Small intestine (tissue), 7 donors: Measurements from ENCODE around the gene RFTN1. TPM values are rescaled to one million over a fixed set of nuclear protein-coding genes. Genes with fewer than 3 reads are reported as not detected.

Source experiments
- DNase-seq, 2 donors: peaks; one replicate each; pipeline versions ENCODE4 v3.0.0 to v3.0.0-alpha.2; 2013
- FAIRE-seq: peaks from 2 replicates; lab custom pipeline; 2012; peaks lifted over from hg19 to GRCh38; lab: Jason Lieb, UNC
- H3K27ac ChIP-seq, 3 donors: one replicate each; pipeline ENCODE4 v1.5.1; 2013; ENCODE audit warnings: low read length in 2 of 3, mild to moderate bottlenecking in 2 of 3, control low read depth in 1 of 3, inconsistent platforms in 1 of 3, low read depth in 1 of 3, moderate library complexity in 1 of 3
- H3K27me3 ChIP-seq, 3 donors: one replicate each; pipeline ENCODE4 v1.6.1; 2013; ENCODE audit warnings: low read length in 3 of 3, inconsistent platforms in 1 of 3; ENCODE audit not compliant: control insufficient read depth in 3 of 3, insufficient read depth in 3 of 3
- H3K36me3 ChIP-seq, 3 donors: one replicate each; pipeline ENCODE4 v1.6.1; 2013; ENCODE audit warnings: low read length in 3 of 3, inconsistent platforms in 1 of 3, low read depth in 1 of 3, mild to moderate bottlenecking in 1 of 3, moderate library complexity in 1 of 3; ENCODE audit not compliant: control insufficient read depth in 3 of 3, insufficient read depth in 2 of 3
- H3K4me1 ChIP-seq, 3 donors: one replicate each; pipeline ENCODE4 v1.6.1; 2013; ENCODE audit warnings: low read length in 2 of 3, inconsistent platforms in 1 of 3, low read depth in 1 of 3, mild to moderate bottlenecking in 1 of 3, moderate library complexity in 1 of 3; ENCODE audit not compliant: control insufficient read depth in 3 of 3, insufficient read depth in 2 of 3
- H3K4me3 ChIP-seq, 3 donors: one replicate each; pipeline ENCODE4 v1.5.1; 2013; ENCODE audit warnings: low read length in 3 of 3, control low read depth in 1 of 3, inconsistent platforms in 1 of 3, low read depth in 1 of 3, mild to moderate bottlenecking in 1 of 3, moderate library complexity in 1 of 3
- H3K9me3 ChIP-seq, 2 donors: one replicate each; pipeline ENCODE4 v1.6.1; 2013; ENCODE audit warnings: low read depth in 1 of 2, low read length in 1 of 2; ENCODE audit not compliant: control insufficient read depth in 2 of 2, insufficient read depth in 1 of 2
- WGBS, 3 donors: extraction: QIAGEN DNeasy Blood & Tissue Kit; methylation state at CpG; one replicate each; pipeline ENCODE4 v1.1.7; 2013; 5-methylcytosine and 5-hydroxymethylcytosine counted together
- polyA plus RNA-seq, 4 donors: library from polyadenylated mRNA; stranded (reverse) in 3 of 4; unstranded in 1 of 4; fragments of 200-250 nt in 3 of 4; fragments of 120-200 nt in 1 of 4; gene quantifications; one replicate each; pipeline versions ENCODE4 v1.2.1 to v1.2.3, GENCODE V29; 2013
- donor health status: healthy with polysubstance abuse.
- donor health status: control.
- donor health status: control.
- donor health status: Bipolar disorder and iron deficiency.
- donor health status: healthy.

The RFTN1 gene
- polyA plus RNA-seq, 4 donors: 1.8 to 18.4 (median 11.6) TPM

GRCh38 chr3:16297997-16298885 is 215.3 kb downstream of the RFTN1 start:
- FAIRE-seq (no peak), DNase-seq (no peak)
- 79 to 84% (median 84%) methylated on average over 9 of the region's 9 CpGs for WGBS, 3 donors
- H3K27ac ChIP-seq: no peak overlapping the region
- H3K4me3 ChIP-seq: no peak overlapping the region
- H3K9me3 ChIP-seq: no peaks in the 10 kb centered on the region
- H3K27me3 ChIP-seq: no peaks in the 10 kb centered on the region
- H3K36me3 ChIP-seq: peaks cover 2 to 20% (median 17%) of the 10 kb centered on the region in 3 donors
- H3K4me1 ChIP-seq: no peaks in the 10 kb centered on the region

- no peaks in the 10 kb centered on the region for H3K9me3 ChIP-seq
- no peak overlapping the region for H3K27ac ChIP-seq
- H3K27me3 ChIP-seq: no peaks in the 10 kb centered on the region
- H3K4me1 ChIP-seq: no peaks in the 10 kb centered on the region
- H3K4me3 ChIP-seq: no peak overlapping the region
- WGBS, 3 donors: 83 to 90% (median 85%) methylated on average over 3 of the region's 3 CpGs
- DNase-seq (no peak), FAIRE-seq (no peak)
- peaks cover 2 to 18% (median 12%) of the 10 kb centered on the region in 3 donors for H3K36me3 ChIP-seq
Observed at GRCh38 chr3:16295298-16295890, 218.1 kb downstream of the RFTN1 start.

DNA sequence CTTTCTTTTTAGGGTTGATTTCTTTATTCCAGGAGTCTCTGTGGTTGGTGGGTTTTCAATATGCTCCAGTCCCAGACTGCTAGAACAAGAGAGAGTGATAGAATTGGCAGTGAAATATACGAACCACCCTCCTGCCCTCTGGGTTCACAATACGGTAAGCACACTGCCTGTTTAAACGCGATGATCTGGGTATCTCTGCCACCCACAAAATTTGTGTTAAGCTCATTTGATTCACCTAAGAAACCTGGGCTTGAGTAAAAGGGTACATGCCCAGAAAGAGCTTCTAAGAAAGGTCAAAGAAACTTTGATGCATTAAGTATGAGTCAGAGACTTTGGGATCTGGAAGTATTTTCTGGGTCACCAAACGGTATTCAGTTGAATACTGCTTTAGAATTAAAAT is 218.7 kb downstream of the RFTN1 start:
- H3K4me1 ChIP-seq: no peaks in the 10 kb centered on the region
- WGBS, 3 donors: 85 to 94% (median 86%) methylated on average over 5 of the region's 5 CpGs
- H3K9me3 ChIP-seq: no peaks in the 10 kb centered on the region
- FAIRE-seq (no peak), DNase-seq (no peak)
- no peak overlapping the region for H3K27ac ChIP-seq
- H3K27me3 ChIP-seq: no peaks in the 10 kb centered on the region
- no peak overlapping the region for H3K4me3 ChIP-seq
- peaks cover 2 to 19% (median 14%) of the 10 kb centered on the region in 3 donors for H3K36me3 ChIP-seq

DNA sequence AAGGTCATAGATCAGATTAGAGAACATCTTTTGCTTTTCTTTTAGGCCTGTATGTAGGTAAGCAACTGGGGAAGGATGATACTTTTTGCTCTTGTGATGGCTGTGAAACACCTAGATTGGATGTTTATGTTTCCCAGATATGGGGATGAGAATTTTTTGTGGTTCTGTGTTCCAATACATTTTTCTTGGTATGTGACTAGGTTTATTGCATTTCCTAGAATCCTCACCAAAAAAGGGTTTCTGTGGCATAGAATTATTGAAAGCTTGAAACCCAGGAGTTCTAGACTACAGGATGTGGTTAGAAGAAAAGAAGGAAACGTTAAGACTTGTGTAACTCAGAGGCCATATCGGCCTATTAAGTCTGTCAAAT is 222.7 kb downstream of the RFTN1 start:
- no peaks in the 10 kb centered on the region for H3K4me1 ChIP-seq
- H3K27me3 ChIP-seq: no peaks in the 10 kb centered on the region
- DNase-seq: peak in 1 of 2 donors; percentile 48
- no peak for FAIRE-seq
- peaks cover 0 to 23% (median 19%) of the 10 kb centered on the region in 3 donors for H3K36me3 ChIP-seq
- no peaks in the 10 kb centered on the region for H3K9me3 ChIP-seq
- WGBS, 3 donors: 55 to 76% (median 58%) methylated on average over 2 of the region's 2 CpGs
- H3K27ac ChIP-seq: no peak overlapping the region
- no peak overlapping the region for H3K4me3 ChIP-seq

DNA sequence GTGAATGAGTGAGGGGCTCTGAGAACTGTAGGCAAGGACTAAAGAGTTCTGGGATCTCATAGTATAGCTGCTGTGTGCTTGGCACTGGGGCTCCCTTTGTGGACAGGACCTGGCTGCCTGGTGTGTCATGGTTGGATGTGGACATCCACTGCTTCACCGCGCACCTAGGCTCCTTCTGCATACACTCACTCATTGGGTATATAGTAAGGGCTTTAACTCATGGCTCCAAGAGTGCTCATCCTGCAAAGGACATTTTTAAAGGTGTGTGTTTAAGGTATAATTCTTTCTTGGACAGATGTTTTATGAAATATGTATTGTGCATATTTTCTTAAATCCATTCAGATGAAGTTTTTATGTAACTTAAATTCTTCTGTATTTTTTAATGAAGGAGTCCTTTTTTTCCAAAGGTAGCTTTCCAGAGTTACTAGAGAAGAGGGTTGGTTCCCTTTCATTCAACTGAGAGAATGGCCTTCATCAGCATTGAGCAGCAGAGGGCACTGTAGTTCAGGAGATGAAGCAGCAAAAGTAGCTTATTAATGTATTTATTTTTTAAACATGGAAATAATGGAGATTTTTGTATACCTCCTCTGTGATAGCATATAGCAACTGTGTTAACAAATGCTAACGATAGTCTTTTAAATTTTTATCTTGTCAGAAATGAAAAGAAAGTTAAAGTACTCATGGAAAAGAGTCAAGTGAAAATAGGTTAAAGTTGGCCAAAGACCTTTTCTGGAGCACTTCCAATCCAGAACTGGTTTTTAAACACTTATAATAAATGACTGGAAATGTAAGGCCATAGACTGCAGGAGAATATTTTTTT is 223.3 kb downstream of the RFTN1 start:
- no peaks in the 10 kb centered on the region for H3K4me1 ChIP-seq
- H3K9me3 ChIP-seq: no peaks in the 10 kb centered on the region
- H3K4me3 ChIP-seq: peak overlapping the region in 1 of 3 donors; percentile 24
- WGBS, 3 donors: 64 to 76% (median 66%) methylated on average over 3 of the region's 3 CpGs
- DNase-seq: peak; percentile 46 to 48
- H3K27ac ChIP-seq: no peak overlapping the region
- H3K27me3 ChIP-seq: no peaks in the 10 kb centered on the region
- FAIRE-seq: peak; percentile 53
- H3K36me3 ChIP-seq: peaks cover 0 to 24% (median 17%) of the 10 kb centered on the region in 3 donors

GRCh38 chr3:16289144-16289889 is 224.2 kb downstream of the RFTN1 start:
- WGBS, 3 donors: 75 to 85% (median 80%) methylated on average over 2 of the region's 2 CpGs
- Histone ChIP-seq H3K4me1 (no peaks in the 10 kb centered on the region), H3K9me3 (no peaks in the 10 kb centered on the region), H3K4me3 (peak overlapping the region in 1 of 3 donors; percentile 31), H3K27me3 (no peaks in the 10 kb centered on the region), H3K27ac (no peak overlapping the region), H3K36me3 (peaks cover 0 to 24% (median 18%) of the 10 kb centered on the region in 3 donors)
- FAIRE-seq: no peak
- DNase-seq: no peak

DNA sequence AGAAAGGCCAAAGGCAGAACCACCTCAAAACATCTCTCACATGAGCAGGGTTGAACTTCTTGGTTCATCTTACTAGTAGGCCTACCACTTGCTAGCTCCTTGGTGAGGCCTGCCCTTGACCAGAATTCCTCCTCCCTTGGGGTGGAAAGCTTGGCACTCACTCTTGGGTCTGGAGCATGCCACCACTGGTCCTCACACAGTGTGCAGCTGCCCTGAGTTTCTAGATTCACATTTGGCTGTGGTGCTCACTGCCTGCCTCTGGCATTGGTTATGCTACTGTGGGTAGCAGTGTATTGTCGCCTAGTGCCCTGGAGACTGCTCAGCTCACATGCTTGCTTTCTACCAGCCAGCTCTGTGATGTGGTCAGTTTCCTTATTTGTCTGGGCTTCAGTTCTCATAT is 224.8 kb downstream of the RFTN1 start:
- Histone ChIP-seq H3K27ac (peak overlapping the region in 1 of 3 donors; percentile 42), H3K36me3 (peaks cover 0 to 22% (median 18%) of the 10 kb centered on the region in 3 donors), H3K9me3 (no peaks in the 10 kb centered on the region), H3K4me3 (peak overlapping the region in 1 of 3 donors; percentile 31), H3K4me1 (no peaks in the 10 kb centered on the region), H3K27me3 (no peaks in the 10 kb centered on the region)
- FAIRE-seq (no peak), DNase-seq (no peak)
- WGBS, 3 donors: 69 to 83% (median 71%) methylated on average over 1 of the region's 1 CpG
